BE2C (cell line): Measurements from ENCODE around the gene NELL1.

Experiments
- DNase-seq: peaks from one replicate; pipeline ENCODE4 v3.0.0-alpha.2; 2020
- H3K27me3 ChIP-seq: fragments of 250-450 bp; sonication (Bioruptor Pico); 2 replicates; pipeline ENCODE4 v1.5.1; 2020; ENCODE audit warnings: mild to moderate bottlenecking
- H3K36me3 ChIP-seq: fragments of 250-450 bp; sonication (Bioruptor Pico); 2 replicates; pipeline ENCODE4 v1.5.1; 2020; ENCODE audit warnings: mild to moderate bottlenecking
- H3K4me1 ChIP-seq: fragments of 250-450 bp; sonication (Bioruptor Pico); 2 replicates; pipeline ENCODE4 v1.5.1; 2020
- H3K4me3 ChIP-seq: 2 replicates; pipeline ENCODE4 v1.5.1; 2011; ENCODE audit warnings: low read depth, low read length
- H3K9me3 ChIP-seq: fragments of 250-450 bp; sonication (Bioruptor Pico); 2 replicates; pipeline ENCODE4 v1.5.1; 2020
- TF ChIP-seq, protein P1 (sequence below): IDR thresholded peaks from 2 replicates; pipeline ENCODE4 v1.5.1; 2012; ENCODE audit warnings: mild to moderate bottlenecking, low read depth, low read length

The NELL1 gene

DNA sequence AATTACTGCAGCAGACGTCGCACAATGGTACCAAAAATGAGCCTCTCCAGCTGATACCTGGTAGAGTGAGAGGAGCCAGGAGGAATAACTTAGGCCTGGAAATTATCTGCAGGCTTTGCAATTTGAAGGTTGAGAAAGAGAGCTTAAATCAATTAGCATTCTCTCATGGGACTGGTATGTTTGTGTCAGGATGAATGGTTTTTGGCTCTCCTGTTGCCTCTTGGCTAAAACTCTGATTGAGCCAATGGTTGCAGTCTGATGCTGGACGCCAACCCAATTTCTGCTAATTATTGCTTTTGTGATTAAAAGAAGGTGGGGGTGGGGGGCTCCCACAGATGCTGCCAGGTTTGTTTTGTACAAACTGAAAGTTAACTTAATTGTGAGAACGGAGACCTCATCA is 12.5 kb upstream of the NELL1 start:
- peak overlapping the region; percentile 8; the same call in 1 of the 2 replicates for H3K4me3 ChIP-seq
- H3K36me3 ChIP-seq, result no peaks in the 10 kb centered on the region
- DNase-seq, result no peak
- TF ChIP-seq, protein P1, sequence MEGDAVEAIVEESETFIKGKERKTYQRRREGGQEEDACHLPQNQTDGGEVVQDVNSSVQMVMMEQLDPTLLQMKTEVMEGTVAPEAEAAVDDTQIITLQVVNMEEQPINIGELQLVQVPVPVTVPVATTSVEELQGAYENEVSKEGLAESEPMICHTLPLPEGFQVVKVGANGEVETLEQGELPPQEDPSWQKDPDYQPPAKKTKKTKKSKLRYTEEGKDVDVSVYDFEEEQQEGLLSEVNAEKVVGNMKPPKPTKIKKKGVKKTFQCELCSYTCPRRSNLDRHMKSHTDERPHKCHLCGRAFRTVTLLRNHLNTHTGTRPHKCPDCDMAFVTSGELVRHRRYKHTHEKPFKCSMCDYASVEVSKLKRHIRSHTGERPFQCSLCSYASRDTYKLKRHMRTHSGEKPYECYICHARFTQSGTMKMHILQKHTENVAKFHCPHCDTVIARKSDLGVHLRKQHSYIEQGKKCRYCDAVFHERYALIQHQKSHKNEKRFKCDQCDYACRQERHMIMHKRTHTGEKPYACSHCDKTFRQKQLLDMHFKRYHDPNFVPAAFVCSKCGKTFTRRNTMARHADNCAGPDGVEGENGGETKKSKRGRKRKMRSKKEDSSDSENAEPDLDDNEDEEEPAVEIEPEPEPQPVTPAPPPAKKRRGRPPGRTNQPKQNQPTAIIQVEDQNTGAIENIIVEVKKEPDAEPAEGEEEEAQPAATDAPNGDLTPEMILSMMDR, result no peak
- no peaks in the 10 kb centered on the region for H3K9me3 ChIP-seq
- no peaks in the 10 kb centered on the region for H3K27me3 ChIP-seq
- H3K4me1 ChIP-seq, result peaks cover 11% of the 10 kb centered on the region

DNA sequence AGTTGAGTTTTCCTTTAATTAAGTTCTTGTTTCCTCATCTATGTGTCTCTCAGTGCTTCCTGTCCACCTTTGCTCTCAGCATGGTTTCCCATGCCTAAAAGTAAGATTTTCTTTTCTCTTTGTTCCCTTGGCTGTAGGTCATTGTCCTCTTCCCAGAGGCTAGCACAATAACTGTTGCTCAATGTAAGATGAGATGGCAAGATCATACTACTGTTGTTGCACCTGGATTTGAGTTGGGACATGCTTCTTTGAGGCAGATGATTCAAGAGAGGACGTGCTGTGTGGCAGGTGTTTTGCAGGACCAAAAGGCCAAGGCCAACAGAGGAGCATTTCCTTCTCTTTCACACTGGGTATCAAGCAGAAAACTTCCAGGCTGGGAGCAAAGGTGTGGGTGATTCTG is 11.3 kb upstream of the NELL1 start:
- Histone ChIP-seq H3K4me1 (peaks cover 3% of the 10 kb centered on the region; the same call in 1 of the 2 replicates), H3K4me3 (no peak overlapping the region), H3K36me3 (no peaks in the 10 kb centered on the region), H3K9me3 (no peaks in the 10 kb centered on the region), H3K27me3 (no peaks in the 10 kb centered on the region)
- DNase-seq, result no peak
- TF ChIP-seq, protein P1, result no peak

DNA sequence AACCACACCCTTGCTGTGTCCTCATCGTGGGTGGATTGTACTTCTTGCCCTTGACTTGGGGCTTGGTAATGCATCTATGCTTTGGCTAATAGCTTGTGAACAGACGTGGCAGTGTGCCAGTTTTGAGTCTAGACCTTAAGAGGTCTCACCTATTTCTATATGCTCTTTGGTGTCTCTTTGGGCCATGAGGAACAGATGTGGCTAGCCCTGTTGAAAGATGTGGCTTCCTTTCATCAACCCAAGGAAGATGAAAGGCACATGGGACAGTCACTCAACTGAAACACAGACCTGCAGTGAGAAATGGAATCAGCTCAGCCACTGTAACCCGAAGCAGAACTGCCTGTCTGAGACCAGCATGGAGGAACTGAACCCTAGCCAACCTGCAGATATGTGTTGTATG is 7.9 kb upstream of the NELL1 start:
- Histone ChIP-seq H3K27me3 (no peaks in the 10 kb centered on the region), H3K9me3 (no peaks in the 10 kb centered on the region), H3K4me3 (no peak overlapping the region), H3K4me1 (peaks cover 3% of the 10 kb centered on the region; the same call in 1 of the 2 replicates), H3K36me3 (no peaks in the 10 kb centered on the region)
- no peak for DNase-seq
- TF ChIP-seq, protein P1, result no peak

DNA sequence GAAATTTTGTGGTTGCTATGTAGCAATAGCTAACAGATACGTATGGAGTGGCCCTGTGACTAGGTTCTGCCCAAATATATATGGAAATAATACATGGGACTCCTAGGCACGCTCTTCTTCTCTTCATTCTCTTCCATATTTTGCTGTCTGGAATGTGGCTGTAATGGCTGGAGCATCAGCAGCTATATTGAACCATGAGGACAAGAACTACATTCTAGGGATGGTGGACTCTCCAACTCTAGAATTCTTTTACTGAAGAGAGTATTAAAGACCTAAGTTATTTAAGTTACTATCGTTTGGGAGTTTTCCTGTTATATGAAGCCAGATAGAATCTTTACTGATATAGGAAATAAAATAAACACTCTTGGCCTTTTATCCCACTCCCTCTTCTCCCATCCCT is 7.5 kb upstream of the NELL1 start:
- no peak for DNase-seq
- H3K9me3 ChIP-seq, result no peaks in the 10 kb centered on the region
- H3K27me3 ChIP-seq, result no peaks in the 10 kb centered on the region
- TF ChIP-seq, protein P1, result no peak
- H3K4me3 ChIP-seq, result no peak overlapping the region
- no peaks in the 10 kb centered on the region for H3K36me3 ChIP-seq
- no peaks in the 10 kb centered on the region for H3K4me1 ChIP-seq

DNA sequence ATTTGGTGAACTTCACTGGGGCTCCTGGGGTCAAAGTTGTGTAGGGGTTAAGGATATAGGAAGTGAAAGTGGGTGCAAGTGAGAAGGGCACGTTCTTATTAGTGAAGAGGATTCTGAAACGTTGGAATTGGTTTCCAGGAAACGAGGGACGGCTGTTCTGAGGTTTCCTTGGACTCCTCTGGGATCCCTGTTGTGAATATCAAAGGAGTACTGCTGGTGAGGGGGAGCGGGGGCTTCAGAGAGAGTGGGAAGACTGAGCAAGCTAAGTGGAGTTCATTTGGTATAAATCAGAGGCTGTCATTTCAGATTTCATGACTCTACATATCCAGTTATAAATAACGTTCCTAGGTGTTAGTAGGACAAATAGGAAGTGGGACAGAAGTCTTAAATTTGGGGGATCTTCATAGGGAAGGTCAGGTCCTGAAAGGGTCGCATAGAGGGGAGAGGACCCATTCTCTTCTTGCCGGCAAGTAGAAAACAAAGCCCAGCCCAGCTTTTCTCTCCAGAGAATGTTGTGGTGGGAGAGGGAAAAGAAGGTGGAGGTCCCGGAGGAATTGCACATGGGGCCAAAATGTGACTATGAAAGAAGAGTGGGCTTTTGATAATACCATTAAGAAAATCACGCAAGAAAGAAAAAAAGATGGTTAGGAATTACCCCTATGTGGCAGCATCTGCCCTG is 1.1 kb upstream of the NELL1 start:
- no peaks in the 10 kb centered on the region for H3K9me3 ChIP-seq
- H3K4me1 ChIP-seq, result no peaks in the 10 kb centered on the region; the same call in 1 of the 2 replicates
- H3K27me3 ChIP-seq, result peaks cover 27% of the 10 kb centered on the region
- peak overlapping the region; percentile 64; the same call in 1 of the 2 replicates for H3K4me3 ChIP-seq
- TF ChIP-seq, protein P1, result no peak
- DNase-seq, result no peak
- no peaks in the 10 kb centered on the region for H3K36me3 ChIP-seq
